ENCODE data around the gene C5orf24.
"Not testable (repeated sequence)": the region's sequence is repeated elsewhere in the genome, so short reads cannot be mapped to it uniquely, and the experiment has no call there.

The C5orf24 gene

GRCh38 chr5:134845852-134846640 is at the start of gene C5orf24:
Gene C5orf24 (plus strand): TSS chr5:134845968. CDS start chr5:134854901, 8,933 bp downstream.
- DNase-seq, result peak; percentile 50

GRCh38 chr5:134798468-134798867 is 47.3 kb upstream of the C5orf24 start:
- DNase-seq, result no peak

- DNase-seq, result no peak
Observed at GRCh38 chr5:134803821-134804220, 41.9 kb upstream of the C5orf24 start.

- DNase-seq, result no peak
Observed at GRCh38 chr5:134813407-134813806, 32.4 kb upstream of the C5orf24 start.

GRCh38 chr5:134813827-134814226 is 31.9 kb upstream of the C5orf24 start:
- DNase-seq, result no peak

DNA sequence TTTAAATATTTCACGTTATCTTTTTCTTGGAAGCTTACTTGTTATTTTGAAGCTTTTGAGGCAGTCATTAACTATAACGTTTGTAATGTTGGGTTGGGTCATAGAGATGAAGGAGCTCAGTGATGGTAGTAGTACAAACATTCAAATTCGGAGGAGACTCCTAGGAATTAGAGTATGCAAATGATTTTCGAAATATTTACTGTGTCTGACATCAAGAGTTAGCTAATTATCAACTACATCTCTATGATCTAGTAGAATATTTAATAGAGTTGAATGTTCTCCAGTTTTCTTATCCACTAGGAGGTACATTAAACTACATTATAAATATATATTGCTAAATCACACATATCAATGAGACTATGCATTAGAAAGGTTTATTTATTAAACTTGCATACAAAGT is 28.8 kb upstream of the C5orf24 start:
- DNase-seq, result no peak

DNA sequence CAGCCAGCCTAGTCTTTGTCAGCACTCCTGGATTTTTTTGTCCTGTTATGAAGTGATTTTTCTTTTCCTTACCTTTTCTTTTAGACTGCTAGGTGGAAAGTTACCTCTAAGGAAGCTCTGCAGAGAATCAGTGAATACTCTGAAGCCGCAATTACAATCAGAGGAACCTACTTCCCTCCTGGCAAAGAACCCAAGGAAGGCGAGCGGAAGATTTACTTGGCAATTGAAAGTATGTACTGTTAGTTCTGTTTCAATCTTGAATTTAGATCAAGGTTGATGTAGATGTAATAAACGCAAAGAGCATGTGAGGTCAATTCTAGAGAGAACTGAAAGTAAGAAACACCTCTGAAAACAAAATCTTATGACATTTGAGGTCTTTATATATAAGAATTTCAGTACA is 27.0 kb upstream of the C5orf24 start:
- DNase-seq, result no peak

GRCh38 chr5:134819407-134819963 is 26.3 kb upstream of the C5orf24 start:
- DNase-seq, result no peak

DNA sequence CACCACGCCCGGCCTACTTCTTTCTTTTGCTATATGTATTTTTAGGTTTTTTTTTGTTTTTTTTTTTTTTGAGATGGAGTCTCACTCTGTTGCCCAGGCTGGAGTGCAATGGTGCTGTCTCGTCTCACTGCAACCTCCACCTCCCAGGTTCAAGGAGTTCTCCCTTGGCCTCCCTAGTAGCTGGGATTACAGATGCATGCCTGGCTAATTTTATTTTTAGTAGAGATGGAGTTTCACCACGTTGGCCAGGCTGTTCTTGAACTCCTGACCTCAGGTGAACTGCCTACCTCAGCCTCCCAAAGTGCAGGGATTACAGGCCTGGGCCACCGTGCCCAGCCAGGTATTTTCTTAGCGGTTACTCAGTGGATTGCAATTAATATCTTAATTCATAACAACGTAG is 23.9 kb upstream of the C5orf24 start:
- no peak for DNase-seq

GRCh38 chr5:134824681-134825080 is 21.1 kb upstream of the C5orf24 start:
- no peak for DNase-seq

- no peak for DNase-seq
Observed at GRCh38 chr5:134825212-134825611, 20.6 kb upstream of the C5orf24 start.

- no peak for DNase-seq
Observed at GRCh38 chr5:134833340-134834032, 12.3 kb upstream of the C5orf24 start.

- DNase-seq, result no peak
Observed at GRCh38 chr5:134835623-134836022, 10.1 kb upstream of the C5orf24 start.

DNA sequence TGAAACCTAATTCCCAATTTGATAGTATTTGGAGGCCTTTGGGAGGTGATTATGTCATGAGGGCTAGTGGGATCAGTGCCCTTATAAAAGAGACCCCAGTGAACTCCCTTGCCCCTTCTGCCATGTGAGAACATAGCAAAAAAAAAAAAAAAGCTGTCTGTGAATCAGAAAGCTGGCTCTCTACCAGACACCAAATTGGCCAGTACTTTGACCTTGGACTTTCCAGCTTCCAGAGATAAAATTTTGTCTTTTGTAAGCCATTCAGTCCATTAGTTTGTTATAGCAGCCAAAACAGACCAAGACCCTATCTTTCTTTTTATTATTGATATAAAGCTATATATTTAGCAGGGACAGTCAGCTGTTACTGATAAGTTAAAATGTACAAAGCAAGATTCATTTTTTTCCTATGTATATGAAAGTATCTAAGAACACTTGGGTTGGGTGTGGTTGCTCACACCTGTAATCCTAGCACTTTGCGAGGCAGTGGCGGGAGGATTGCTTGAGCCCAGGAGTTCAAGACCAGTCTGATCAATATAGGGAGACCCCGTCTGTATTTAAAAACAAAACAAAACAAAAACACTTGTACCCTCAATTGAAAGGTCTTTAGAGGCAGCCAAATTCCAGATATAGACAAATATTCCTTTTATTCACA is 8.1 kb upstream of the C5orf24 start:
- DNase-seq, result no peak

DNA sequence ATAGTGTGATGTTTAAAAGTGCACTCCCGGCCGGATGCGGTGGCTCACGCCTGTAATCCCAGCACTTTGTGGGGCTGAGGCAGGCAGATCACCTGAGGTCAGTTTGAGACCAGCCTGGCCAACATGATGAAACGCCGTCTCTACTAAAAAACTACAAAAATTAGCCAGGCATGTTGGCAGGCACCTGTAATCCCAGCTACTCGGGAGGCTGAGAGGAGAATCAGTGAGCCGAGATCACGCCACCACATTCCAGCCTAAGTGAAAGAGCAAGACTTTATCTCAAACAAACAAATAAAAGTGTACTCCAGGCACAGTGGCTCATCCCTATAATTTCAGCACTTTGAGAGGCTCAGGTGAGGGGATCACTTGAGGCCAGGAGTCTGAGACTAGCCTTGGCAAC is 7.4 kb upstream of the C5orf24 start:
- DNase-seq, result not testable (repeated sequence)

- DNase-seq, result no peak
Observed at GRCh38 chr5:134840811-134841210, 5.0 kb upstream of the C5orf24 start.

DNA sequence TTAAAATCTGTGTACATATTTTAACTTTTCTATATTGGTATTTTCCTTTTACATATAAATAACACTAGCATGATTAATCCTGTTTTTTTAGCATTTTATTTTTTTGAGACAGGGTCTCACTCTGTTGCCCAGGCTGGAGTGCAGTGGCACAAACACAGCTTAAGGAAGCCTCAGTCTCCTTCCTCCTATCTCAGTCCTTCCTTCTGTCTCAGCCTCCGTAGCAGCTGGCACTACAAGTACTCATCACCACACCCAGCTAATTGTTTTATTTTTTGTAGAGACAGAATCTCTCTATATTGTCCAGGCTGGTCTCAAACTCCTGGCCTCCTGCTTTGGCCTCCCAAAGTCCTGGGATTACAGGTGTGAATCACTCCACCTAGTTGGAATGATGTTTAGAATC is 1.5 kb upstream of the C5orf24 start:
- no peak for DNase-seq

- no peak for DNase-seq
Observed at GRCh38 chr5:134845335-134845851, 375 bp upstream of the C5orf24 start.

GRCh38 chr5:134846641-134846960 is 833 bp downstream of the C5orf24 start:
- no peak for DNase-seq

DNA sequence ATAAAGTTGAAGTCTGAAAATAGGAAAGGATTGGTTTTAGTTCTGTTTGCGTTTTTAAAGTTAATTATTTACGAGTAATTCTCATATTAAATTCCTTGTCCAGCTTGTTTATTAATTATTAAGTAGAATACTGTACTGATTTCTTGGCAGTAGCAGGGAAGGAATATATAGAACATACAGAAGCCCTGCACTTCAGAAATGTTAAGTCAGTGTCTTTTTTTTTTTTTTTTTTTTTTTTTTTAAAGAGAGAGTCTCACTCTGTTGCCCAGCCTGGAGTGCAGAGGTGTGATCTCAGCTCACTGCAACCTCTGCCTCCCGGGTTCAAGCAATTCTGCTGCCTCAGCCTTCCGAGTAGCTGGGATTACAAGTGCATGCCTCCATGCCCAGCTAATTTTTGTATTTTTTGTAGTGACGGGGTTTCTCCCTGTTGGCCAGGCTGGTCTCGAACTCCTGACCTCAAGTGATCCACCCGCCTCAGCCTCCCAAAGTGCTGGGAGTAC is 3.7 kb downstream of the C5orf24 start:
- not testable (repeated sequence) for DNase-seq

DNA sequence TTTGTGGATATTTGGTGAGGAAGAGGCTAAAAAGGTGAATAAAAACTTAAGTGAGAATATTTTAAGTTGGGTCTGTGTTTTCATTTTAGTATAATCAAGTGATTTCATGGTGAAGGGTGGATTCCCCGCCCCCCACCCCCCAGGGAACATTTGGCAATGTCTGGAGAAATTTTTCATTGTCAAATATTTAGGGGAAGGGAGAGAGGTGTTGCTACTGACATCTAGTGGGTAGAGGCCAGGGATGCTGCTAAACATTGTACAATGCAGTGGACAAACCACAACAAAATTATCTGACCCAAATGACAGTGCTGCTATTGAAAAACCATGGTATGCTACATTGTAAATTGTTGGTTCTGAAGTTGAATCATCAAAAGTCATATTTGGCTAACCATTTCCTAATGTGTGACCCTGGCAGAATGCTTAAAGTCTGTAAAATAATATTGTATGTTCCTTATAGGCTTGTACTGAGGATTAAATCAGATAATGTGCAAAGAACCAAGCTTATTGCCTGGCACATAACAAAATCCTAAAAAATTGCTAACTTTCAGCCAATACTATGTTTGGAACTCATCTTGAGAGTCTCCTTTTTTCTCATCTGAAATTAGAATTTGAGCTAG is 5.6 kb downstream of the C5orf24 start:
- DNase-seq, result no peak

DNA sequence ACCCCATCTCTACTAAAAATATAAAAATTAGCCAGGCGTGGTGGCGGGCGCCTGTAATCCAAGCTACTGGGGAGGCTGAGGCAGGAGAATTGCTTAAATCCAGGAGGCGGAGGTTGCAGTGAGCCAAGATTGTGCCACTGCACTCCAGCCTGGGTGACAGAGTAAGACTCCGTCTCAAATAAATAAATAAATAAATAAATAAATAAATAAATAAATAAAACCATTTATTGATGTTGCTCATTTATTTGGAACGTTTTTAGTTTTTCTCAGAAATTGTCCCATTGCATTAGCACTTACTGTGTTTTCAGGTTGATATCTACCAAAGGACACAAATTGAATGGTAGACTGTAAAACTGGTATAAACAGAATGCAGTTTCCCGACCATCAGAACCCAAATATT is 10.7 kb downstream of the C5orf24 start:
- DNase-seq, result not testable (repeated sequence)

DNA sequence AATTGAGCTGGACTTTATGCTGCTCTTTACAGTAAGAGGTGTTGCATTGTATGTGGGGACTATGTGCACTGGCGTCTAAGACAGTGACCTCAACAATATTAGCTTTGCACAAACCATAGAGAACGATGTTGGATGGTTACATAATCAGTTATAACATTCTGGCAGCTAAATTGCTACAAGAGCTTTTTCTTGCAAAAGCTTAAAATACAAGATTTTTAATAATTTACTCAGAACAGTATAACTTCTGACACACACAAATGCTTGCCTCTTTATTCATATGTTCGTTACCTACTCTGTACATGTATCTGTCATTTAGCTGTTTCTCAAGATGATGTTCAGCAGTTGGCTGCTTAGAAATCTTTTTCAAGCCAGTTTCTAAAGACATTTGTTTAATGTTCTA is 11.6 kb downstream of the C5orf24 start:
- no peak for DNase-seq
